Activated CD4-positive, alpha-beta T cell treated with anti-CD3 and anti-CD28 coated beads, Interleukin-10, Interleukin-2, amounts not matched to agents 100 ng/mL and 50 ng/mL, durations not matched to agents 16 hours and 8 hours (primary cell): Measurements from ENCODE around the gene ZCCHC7.
"Not testable (repeated sequence)": the region's sequence is repeated elsewhere in the genome, so short reads cannot be mapped to it uniquely, and the experiment has no call there.

ENCODE experiments used
- DNase-seq: peaks from one replicate; pipeline ENCODE4 v3.0.0-alpha.2; 2020

The ZCCHC7 gene

DNA sequence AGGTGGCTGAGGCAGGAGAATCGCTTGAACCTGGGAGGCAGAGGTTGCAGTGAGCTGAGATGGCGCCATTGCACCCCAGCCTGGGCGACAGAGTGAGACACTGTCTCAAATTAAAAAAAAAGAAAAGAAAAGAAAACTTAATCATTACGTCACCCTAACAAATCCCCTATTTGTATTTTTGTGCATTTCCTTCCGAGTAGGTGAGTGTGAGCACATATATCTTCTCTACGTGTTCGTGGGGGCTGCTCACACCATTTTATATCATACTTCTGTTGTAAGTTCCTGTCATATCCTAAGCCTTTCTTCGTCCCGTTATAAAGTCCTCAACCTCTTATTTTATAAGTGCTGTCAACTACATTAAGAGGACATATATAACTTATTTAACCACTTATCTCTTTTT, 260.2 kb downstream of the ZCCHC7 start:
- no peak for DNase-seq

DNA sequence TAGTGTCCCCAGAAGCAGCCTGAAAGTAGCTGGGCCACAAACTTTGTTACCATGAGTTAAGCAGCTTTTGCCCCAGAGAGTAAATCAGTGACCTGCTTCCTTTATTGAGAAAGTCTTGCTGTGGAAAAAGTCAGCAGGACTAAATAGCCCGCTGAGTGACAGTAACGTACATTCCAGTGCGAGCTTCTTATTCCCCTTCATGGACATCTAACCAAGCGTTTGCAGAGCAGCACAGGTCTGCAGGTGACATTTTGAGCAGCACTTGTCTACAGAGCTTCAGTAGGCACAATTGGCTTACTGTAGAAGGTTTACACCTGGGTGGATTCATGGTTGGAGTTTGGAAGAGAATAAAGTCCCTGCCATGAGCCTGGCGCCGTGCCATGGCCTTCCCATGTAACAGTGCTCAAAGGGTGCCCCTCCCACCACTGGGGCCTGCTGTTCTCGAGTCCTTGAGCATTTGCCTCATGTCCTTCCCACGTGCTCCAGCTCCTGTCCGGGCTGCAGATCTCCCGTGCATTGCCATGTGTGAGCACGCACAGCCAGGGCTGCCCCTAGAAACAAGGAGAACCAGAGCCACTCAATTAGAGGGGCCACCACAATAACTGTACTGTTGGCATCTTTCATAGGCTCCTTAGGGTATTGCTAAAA, 260.8 kb downstream of the ZCCHC7 start:
- DNase-seq = no peak

GRCh38 chr9:37382161-37382981, 262.0 kb downstream of the ZCCHC7 start:
- no peak for DNase-seq

- DNase-seq = no peak
These were observed 262.6 kb downstream of the ZCCHC7 start for GRCh38 chr9:37382982-37383357.

DNA sequence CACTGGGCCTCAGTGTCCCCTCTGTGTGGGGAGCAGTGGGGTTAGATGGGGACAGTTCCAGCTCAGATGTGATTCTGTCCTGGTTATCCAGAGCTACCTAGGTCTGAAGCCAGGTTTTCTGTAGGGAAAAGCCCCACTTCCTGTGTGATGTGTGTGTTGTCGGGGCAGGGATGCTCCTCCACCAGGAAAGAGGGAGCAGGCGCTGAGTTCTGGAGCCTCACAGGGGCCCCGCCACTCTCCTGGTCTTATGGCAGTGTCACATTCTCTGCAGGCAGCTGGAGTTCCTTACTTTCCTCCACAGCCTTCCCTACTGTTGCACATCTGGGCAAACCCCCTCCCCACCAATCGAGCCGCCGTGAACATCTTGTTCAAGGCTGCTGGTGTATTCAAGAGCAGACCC, 263.0 kb downstream of the ZCCHC7 start:
- no peak for DNase-seq

DNA sequence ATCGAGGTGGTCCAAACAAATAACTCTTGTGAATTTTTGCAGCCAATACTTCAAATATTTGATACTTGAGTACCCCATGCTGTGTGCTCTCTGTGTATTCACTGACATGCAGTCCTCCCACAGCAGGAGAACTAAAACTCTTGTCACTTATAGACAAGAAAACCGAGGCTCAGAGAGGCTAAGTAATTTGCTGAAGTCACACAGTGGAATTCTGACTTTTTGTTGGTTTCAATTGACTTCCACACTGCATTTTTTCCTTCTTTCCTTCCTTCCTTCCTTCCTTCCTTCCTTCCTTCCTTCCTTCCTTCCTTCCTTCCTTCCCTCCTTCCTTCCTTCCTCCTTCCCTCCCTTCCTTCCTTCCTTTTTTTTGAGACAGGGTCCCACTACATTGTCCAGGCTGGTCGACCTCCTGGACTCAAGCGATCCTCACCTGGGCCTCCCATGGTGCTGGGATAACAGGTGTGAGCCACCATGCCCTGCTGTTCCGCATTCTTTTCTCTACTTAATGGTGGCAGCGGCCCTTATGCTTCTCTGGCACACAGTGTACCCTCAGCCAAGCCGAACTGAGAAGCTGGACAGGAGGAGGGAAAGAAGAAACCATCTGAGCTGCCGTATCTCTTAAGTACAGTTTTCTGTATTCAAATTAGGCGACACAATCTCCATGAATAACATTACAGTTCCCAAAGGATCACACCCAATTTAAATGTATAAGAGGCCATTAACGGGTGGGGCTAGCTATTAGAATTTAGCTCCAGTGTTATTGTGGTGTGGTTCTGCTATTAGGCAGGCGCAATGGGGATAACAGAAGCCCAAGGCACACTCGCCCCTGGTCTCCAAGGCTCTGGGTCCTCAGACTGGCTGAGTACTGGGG, 263.7 kb downstream of the ZCCHC7 start:
- DNase-seq = no peak

DNA sequence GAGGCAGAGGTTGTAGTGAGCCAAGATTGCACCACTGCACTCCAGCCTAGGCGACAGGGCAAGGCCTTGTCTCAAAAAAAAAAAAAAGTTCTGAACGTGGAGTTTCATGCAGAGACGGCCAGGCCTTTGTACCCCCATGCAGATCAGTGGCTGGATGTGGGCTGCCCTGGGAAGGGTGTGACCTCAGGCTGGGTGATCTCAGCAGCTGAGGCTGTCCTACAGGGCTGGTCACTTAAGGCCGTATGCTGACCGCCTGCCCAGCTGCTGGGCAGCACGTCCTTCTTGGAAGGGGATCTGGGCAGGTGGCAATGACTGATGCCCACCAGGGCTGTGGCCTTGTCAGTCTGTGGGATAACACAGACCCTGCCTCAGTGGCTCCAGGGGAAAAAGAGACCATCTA, 264.9 kb downstream of the ZCCHC7 start:
- DNase-seq = no peak

GRCh38 chr9:37386988-37387387, 266.6 kb downstream of the ZCCHC7 start:
- DNase-seq = no peak

DNA sequence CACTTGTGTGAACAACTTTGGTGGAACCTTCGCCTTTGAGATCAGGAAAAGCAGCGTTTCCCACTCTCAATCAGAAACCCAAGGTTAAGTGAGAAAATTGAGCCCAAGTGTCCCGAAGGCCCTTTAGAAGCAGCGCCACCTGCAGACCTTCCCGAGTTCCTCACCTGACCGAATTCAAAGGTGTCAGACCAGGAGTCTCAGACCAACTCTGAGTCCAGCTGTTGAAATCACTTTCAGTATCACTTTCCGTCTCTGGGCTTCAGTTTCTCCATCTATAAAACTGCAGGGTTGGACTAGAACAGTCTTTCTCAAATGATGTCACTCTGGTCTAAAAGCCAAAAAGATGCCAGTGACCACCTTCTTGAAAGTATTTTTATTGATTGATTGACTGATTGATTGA, 270.4 kb downstream of the ZCCHC7 start:
- DNase-seq = peak; percentile 38

DNA sequence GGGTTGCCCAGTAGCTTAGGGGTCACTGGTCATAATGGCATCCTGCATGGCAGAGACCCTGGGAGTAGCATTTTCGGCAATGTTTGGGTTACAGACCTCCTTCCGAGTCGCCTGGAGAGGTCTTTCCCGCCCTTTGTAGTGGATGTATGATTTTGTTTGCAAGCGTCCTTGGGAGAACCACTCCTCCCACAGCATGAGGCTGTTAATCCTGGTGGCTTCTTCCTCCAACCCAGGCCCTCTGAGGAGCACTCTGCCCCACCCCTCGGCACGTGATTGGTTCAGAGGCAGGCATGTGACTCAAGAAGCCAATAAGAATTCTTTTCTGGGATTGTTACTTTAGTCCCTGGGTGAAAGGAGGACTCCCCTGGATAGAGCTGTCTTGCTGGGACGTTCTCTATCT, 271.9 kb downstream of the ZCCHC7 start:
- no peak for DNase-seq

GRCh38 chr9:37395229-37395628, 274.9 kb downstream of the ZCCHC7 start:
- DNase-seq = no peak

DNA sequence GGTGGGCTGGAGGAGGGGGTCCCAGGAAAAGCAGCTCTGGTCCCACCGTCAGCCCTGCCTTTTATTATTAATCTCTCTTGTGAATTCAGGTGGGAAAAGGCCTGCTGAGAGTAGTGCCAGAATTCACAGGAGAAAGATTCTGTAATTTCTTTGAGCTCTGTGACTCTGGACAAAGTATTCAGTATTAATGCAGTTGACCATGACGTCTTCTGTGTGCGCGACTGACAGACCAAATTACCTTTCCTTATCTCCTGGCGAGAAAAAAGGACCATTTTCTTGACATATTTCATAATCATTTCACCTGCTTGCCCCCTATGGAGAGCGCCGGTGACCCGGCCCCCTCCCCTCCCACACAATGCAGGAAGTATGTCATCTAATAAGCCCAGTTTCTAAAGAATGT, 275.3 kb downstream of the ZCCHC7 start:
- no peak for DNase-seq

- not testable (repeated sequence) for DNase-seq
These were observed 277.6 kb downstream of the ZCCHC7 start for GRCh38 chr9:37397948-37398347.

- DNase-seq = no peak
These were observed 278.2 kb downstream of the ZCCHC7 start for GRCh38 chr9:37398464-37399025.

GRCh38 chr9:37399336-37399735, 279.0 kb downstream of the ZCCHC7 start:
- DNase-seq = no peak

GRCh38 chr9:37404590-37404989, 284.2 kb downstream of the ZCCHC7 start:
- DNase-seq = no peak

- DNase-seq = no peak
These were observed 285.0 kb downstream of the ZCCHC7 start for GRCh38 chr9:37405350-37405749.

- no peak for DNase-seq
These were observed 285.5 kb downstream of the ZCCHC7 start for GRCh38 chr9:37405764-37406380.

DNA sequence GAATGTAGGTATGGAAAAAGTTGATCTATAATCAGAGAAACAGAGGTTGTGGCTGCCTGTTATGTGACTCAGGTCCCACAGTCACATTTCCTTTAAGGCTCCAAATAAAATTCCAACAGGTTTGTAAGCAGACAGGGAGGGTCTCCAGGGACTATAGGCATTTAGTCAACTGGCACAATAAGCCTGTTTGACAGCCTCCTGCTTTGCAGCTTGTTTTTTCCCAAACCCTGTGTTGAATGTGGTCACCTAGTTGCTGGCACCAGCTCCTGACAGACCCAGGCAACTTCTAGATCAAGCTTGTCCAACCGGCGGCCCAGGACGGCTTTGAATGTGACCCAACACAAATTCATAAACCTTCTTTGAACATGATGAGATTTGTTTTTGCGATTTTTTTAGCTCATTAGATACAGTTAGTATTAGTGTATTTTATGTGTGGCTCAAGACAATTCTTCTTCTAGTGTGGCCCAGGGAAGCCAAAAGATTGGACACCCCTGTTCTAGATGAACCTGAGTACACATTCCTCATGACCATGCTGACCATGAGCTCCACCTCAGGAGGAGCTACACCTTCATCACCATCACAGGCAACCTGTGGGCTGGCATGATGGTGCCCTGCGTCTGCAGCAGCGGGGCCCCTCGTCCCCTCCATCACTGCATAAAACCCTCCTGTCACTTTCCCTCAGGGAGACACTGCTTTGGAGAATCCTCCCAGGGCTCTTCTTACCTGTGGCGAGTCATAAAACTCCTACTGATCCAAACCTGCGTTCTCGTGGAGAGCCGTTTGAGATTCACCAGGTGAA, 286.4 kb downstream of the ZCCHC7 start:
- DNase-seq = no peak

DNA sequence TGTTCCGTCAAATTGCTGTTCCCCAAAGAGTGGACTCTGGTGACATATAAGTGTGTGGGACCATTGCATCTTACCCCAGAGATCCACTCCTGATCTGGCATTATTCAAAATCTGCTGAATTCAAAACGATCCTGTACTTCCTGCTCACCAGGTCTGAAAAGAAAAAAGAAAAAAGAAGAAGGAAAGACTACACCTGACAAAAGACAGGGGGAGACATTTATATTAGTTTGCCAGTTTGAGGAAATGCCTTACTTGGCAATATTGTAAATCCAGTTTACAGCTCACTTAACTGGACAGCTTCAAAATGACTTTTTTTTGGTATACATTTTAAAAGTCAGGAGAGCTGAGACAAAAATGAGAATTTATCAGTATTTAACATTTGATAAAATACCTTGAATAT, 287.1 kb downstream of the ZCCHC7 start:
- no peak for DNase-seq
